DMS53 treated with DMSO at 0.1 percent for 48 hours (cell line): Measurements from ENCODE around the gene SH3GLB2.
A peak's percentile ranks its signal among the peaks of the same experiment; 100 is the strongest.
"Not testable (repeated sequence)": the region's sequence is repeated elsewhere in the genome, so short reads cannot be mapped to it uniquely, and the experiment has no call there.

ENCODE experiments used
- DNase-seq: peaks from one replicate; lab custom pipeline; 2025; ENCODE audit not compliant: unreplicated experiment; lab: John Stamatoyannopoulos, UW

Gene SH3GLB2

DNA sequence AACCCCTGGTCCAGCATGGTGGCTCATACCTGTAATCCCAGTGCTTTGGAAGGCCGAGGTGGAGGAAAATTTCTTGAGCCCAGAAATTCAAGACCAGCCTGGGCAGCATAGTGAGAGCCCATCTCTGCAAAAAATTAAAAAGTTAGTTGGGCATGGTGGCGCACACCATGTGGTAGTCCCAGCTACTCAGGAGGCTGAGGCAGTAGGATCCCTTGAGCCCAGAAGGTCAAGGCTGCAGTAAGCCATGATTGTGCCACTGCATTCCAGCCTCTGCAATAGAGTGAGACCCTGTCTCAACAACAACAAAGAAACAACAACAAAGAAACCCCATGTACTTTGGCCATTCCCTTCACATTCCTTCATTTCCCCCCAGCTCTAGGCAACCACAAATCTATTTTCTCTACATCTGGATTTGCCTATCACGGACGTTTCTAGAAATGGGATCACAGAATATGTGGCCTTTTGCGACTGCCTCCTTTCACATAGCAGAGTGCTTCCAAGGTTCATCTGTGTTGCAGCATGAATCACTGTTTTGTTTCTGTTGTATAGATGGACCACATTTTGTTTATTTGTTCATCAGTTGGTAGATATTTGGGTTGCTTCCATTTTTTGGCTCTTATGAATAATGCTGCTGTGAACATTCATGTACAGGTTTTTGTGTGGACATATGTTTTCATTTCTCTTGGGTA, 26.2 kb upstream of the SH3GLB2 start:
- no peak for DNase-seq

DNA sequence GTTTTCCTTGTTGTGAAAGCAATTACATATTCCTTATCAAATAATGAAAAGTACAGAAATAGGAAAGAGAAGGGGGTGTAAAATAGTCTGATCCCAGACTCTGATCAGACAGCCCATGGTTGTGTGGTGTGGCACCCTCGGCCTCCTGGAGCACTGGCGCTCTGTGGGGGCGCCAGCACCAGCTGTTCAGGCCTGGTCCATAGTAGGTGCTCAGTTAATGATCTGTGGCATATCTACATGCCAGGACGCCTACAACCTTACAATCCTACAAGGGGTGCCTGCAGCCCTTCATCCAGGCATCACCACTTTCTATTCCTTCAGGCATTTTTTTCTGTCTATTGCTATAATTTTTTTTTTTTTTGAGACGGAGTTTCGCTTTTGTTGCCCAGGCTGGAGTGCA, 24.9 kb upstream of the SH3GLB2 start:
- no peak for DNase-seq

DNA sequence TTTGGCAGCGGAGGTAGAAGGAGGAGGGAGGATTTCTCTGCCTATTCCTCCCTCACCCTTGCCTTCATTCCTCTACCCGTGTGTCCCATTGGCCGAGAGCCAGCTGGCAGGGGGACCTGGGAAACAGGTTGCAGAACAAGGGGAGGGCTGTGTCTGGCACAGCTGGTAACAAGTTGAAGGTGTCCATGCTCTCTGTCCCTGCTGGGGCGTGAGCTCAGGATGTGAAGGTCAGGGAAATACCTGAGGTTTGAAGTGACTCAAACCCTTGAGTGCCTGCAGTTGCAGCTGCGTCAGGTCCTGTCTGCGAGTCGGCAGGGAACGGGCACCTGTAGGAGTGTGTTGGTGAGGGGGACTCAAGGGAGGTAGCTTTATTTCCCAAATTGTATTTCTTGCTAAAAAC, 24.5 kb upstream of the SH3GLB2 start:
- no peak for DNase-seq

DNA sequence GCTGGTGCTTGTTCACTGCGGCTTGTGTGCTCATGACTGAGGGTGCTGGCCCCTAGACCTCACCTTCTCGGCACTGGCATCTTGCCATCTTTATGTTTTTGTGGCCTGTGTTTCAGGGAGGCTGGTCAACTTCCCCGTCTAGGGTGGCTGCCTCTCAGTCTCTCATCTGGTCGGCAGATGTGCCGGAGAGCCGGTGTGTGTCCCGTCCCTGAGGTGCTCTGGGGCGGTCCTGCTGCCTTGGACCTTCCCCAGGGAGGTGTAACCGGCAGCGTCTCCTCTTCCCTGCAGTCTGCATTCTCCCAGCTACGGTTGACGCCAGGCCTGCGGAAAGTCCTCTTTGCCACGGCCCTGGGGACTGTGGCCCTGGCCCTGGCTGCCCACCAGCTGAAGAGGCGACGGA, 13.9 kb upstream of the SH3GLB2 start:
- DNase-seq, result no peak

DNA sequence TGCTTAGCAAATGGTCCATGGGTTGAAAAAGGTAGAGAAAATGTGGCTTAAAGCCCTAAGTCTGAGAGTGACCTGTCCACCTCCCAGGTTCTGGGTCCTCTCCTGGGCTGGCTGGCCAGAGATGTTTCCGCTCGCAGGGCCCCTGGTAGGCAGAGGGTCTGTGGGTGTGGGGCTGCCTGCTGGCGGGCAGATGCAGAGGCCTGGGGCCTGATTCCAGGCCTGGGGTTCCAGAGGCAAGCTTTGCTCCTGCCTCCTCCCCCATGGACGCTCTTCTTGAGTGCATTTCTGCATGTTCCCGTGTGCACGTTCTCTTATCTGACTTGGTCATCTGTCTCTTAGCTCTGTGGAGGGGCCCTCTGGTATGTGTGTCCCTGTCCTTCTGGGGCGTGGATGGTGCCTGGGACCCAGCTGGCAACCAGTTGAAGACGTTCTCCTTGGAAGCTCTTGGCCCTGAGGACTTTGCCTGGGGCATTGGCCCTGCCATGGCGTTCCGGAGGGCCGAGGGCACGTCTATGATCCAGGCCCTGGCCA, 12.0 kb upstream of the SH3GLB2 start:
- DNase-seq, result no peak

DNA sequence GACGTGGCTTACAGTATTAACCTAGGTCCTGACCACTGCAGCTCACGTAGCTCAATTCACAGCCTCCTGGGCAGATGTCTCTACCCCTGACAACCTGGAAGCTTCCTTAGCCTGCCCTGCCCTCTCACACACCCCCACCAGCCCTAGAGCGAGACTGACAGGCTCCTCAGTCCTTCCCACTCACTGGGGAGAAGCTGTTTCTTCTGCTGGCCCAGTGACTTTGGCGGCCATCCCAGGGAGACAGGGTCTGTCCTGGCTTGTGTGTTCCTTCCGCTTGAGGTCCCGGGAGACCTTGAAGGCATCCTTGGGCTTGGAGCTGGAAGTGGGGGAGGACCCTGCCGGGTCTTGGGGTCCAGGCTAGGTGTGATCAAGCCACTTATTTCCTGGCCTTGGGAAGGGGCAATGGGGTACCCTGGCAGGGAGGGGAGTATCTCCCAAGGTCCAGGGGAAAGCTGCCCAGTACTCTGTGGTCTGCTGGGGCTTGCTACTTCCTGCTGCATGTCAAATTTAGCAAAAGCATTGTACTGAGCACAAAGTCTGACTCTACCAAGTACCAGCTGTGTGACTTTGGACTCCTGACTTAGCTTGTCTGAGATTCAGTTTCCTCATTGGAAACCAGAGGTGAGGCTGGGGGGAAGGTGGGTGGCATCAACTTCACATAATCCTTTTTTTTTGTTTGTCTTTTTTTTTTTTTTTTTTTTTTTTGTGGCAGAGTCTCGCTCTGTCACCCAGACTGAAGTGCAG, 10.2 kb upstream of the SH3GLB2 start:
- DNase-seq, result no peak

DNA sequence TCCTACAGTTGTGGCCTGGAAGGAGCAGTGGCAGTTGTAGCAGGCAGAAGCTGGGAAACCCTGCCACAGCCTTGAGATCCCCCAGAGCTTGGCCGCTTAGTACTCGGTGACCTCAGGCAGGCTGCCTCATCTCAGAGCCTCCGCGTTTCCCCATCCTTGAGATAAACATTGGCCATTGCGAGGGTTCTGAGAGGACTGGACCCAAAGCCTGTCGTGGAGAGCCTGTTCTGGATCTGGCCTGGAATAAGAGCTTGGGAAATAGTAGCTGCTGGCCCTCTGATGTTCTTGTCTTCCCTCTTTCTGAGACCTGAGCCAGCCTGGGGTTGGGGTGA, 9.6 kb upstream of the SH3GLB2 start:
- DNase-seq, result no peak

DNA sequence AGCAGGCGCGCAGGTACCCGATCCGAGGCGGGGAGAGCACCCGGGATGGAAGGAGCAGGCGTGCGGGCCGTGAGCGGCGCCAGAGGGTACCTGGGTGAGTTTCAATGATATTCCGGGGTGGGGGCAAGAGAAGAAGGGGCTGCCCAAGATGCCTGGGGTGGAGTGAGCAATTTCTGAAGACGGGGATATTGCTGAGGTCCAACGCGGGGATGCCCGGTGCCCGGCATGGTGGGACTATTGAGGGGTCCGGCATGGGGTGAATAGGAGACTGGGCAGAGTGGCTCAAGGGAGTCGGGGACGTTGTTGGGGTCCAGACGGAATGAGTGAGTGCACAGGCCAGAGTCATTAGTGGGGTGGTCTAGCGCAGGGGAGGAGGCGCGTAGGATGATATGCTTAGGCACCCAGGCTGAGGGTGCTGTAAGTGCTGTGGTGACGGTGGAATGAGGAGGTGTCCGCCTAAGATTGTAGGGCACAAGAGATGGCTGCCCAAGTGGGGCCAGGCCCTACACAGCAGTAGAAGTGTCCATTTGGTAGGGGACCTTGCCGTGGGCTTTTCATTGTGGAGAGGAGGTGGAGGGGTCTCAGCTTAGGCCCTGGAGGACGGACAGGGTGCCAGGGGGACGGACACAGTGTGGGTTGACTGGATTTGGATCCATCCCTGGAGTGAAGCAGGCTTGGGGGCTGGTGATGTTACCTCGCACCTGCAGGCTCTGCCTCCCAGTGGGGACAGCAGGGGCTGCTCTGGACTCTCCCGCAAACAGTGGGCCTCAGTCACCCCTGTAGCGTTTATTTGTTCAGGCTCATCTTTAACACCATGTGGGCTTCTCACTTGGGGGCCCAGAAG, 9.0 kb upstream of the SH3GLB2 start:
- no peak for DNase-seq

DNA sequence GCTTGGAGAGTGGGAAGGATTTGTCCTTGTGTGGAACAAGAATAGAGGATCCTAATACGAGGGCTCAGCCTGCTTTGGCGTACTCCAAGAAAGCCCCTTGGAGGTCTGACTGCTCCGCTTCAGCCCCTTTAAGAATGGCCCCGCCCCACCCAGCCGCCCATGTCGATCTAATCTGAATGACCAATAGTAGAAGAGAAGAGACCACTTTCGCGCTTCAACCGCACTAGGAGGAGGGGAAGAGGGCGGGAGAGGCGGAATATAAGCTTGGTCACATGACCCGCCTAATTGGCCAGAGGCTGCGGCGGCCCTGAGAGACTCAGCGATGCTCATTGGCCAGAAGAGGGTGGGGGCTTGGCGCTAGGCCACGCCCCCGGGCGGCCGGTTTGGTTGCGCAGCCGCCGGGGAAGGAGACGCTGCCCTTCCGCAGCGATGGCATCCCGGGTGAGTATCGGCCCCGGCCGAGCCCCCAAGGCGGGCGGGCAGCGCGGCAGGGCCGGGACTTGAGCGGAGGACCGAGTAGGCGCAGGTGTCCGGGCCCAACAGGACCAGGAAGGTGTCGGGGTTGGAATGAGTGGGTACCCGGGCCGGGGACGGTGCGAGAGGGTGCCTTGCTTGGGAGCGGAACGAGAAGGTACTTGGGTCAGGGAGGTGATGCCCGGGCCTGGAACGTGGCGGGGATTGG, 8.3 kb upstream of the SH3GLB2 start, which contains the start of gene MIGA2:
MIGA2 (plus strand) TSS at position 386 of the 682 bp plus-strand sequence. CDS start 3,969 bp downstream, outside the sequence.
- peak; percentile 98 for DNase-seq

DNA sequence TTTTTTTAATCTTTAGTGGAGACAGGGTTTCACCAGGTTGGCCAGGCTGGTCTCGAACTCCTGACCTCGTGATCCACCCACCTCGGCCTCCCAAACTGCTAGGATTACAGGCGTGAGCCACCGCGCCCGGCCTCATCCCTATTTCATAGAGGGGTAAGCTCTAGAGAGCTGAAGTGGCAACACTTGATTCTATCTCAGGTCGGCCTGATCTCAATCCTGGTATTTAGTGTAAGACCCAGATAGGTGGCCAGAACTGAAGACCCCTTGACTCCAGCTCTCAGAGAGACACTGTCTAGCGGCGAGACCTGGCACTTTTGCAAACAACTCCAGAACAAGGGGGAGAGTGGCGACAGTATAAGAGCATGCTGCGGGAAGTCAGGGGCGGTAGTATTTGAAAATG, 7.7 kb upstream of the SH3GLB2 start:
- DNase-seq, result not testable (repeated sequence)

DNA sequence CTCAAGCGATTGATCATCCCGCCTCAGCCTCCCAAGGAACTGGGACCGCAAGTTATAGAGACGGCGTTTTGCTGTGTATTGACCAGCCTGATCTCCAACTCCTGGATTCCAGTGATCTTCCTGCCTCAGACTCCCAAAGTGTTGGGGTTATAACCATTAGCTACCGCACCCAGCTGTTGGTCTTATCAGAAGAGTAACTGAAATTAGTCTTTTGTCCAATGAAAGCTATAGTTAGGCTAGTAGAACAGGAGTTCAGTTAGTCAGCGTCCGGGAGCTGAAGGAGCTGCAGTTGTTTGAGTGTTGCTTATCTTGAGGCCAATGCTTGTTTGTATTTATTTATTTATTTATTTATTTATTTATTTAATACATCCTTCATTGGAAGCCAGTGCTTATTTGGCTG, 5.1 kb upstream of the SH3GLB2 start:
- no peak for DNase-seq

DNA sequence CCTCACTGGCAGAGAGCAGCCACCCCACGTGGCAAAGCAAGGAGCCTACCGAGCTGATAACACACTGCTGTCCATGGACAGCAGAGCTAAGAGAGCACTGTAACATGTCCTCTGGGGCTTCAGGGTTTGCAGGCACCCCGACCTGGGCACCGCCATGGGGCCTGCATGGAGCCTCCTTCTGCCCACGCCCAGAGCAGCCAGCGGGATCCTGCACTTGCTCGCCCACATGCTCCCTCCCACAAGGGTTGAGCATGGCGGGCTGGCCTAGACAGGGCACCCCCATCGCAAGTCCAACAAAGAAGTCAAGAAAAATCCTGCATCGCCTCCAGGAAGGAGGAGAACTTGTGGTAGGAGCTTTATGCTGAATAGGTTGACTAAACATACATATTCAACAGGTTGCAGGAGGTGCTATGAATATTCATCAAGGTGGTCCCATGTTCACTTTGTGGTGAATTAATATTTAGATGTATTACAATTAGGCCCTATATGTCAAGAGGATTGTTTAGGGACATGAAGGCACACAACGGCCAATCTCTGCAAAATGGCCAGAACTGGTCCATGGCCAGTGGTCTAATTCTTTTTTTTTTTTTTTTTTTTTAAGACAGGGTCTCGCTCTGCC, 4.5 kb upstream of the SH3GLB2 start:
- no peak for DNase-seq

DNA sequence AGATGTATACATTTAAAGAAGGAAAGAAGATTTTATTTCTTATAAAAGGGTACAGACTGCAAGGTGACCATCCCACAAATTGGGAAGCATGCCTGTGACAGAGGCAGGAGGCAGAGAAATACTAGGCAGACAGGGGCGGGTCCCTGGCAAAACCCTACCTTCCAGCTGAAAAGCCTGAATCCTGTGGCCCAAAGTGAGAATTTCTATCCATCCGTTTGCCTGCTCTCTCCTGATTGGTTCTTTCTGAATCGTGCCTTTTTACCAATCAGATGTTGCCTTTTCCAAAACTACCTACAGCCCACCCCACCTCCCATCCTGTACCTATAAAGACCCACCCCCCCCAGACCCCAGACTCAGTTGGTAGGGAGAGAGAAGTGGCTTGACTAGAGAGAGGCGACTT, 3.4 kb upstream of the SH3GLB2 start:
- no peak for DNase-seq

DNA sequence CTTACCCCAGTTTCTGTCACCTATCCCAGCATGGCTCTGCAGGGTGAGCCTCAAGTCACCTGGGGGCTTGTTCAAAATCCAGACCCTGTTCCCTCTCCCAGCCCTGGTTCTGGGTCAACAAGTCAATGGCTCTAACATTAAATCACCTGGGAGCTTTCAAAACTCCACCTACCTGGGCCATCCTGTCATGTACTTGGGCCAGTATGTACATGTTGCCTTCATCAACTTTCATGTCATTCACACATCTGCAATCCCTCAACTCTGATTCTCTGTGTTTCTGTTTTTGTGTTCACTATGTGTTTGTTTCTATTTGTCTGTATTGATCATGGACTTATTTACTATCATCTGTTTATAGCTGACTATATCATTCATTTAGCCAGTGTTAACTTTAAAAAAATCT, 2.1 kb upstream of the SH3GLB2 start:
- DNase-seq, result no peak

DNA sequence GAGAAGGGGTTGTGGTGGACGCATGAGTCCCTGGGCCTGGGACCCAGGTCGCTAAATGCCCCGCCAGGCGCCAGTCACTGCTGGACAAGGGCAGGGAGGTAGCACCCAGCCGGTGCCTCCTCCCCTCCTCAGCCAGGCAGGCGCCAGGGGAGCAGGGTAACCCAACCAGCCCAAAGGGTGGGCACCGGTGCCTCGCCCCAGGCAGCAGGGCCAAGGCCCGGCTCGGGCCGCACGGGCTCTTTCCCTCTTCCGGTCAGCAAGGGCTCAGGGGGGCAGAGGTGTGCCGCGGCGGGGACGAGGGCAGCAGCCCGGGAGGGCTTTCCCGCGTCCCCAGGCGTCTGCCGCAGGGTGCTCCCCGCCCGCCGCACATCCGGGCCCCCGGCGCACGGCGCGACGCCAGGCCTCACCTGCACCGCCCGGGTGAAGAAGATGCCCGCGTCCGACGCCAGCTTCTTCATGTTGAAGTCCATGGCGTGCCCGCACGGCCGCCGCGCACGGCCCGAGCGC, 393 bp downstream of the SH3GLB2 start:
- DNase-seq, result peak; percentile 46

DNA sequence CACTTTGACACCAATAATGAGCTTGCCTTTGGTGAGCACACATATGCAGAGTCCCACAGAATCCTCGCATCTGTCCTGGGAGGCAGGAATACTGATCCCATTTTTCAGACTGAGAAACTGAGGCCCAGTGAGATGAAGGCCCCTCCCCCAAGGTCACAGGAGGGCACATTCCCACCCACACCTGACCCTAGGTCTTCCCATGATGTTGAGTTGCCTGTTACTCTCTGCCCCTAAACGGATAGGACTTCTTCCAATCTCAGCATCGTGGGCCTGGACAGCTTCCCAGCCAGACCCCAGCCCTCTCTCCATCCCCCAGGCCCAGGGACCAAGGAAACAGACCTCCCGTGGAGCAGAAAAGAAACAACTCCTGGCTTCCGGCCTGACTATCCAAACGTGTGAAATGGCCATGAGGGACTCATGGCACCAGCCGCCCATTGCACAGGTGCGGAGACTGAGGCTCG, 877 bp downstream of the SH3GLB2 start:
- no peak for DNase-seq

DNA sequence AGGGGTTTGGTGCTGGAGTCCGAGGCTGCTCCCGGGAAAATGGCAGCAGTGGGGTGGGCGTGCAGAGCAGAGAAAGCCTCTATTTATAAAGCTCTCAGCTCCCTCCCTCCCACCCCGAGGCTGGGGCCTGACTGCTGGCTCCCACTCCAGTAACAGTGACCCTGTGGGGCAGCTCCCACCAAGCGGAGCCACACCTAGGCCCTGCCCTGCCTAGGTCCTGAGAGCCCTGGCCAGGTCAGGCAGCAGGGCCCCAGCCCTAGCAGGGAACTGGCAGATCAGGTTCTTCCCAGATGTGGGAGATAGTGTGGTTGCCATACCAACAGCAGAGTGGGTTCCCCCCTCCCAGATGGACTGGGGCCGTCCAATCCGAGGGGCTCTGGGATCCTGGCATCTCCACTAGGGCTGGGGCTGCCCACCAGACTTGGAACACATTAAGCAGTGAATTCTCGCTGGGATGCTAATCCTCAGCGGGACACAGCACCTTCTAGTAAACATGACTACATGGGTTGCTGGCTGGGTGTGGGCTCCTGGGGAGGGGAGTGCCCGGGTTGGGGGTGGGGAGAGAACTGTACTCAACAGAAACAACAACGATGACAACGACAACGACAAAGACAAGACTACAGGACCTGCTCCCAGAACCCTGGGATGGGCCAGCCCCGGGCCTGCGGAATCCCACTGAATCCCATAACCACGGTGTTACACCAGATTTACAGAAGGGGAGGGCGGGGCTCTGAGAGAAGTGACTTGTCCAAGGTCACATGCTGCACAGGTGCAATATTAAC, 1.5 kb downstream of the SH3GLB2 start:
- peak; percentile 31 for DNase-seq

DNA sequence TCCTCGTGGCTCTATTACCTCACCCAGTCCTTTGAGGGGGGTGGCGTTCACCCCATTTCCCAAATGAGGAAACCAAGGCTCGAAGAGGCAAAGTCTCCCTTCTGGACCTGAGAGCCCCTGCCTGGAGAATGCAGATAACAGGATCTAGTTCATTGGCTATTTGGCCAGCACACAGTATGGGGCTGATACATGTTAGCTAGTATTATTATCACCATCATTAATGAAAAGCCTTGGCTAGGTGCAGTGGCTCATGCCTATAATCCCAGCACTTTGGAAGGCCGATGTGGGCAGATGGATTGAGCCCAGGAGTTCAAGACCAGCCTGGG, 4.3 kb downstream of the SH3GLB2 start:
- no peak for DNase-seq

DNA sequence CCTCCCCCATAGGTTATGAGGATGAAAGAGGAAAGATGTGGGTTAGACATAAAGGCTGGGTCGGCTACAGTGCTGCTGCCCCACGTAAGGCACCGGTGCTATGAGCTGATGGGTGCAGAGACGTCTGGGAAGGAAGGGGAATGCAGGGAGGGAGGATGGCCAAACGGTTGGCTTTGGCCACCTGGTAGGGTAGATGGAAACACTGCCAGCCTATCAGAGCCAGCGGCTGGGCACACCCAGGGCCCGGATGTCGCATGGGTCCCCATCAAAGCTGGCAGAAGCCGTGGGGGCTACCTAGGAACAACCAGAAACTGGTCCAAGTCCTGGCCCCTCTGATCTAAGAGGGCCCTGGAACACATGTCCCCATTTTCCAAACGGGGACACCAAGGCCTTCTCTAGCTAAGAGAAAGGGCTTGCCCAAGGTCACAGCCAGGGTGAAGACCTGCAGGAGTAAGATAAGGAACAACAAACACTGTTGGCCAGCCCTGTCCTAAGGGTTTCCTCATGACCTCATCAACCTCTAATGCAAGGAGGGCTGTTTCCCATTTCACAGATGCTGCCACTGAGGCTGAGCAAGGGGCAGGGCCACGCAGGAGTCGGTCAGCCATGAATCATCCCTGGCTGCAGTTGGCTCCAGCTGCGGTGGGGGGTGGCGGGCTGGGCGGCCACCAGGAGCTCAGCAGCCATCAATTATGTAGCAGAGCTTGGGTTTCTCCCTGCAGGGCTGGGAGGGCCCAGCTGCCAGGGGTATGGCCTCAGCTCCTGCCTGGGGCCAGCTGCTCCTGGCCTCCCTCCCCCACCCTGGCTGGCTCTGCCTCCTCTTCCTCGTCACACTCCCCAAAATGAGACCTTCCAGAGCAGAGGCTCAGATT, 4.9 kb downstream of the SH3GLB2 start:
- DNase-seq, result no peak
